Measurements from ENCODE around the gene FBXO9. TPM values are rescaled to one million over a fixed set of nuclear protein-coding genes. Genes with fewer than 3 reads are reported as not detected.

Gene FBXO9
- total and polyA plus RNA-seq, 2 of the 8 experiments (the other 6 are each of a cell fraction or from before 2014, with no cell fraction given): 41.3 to 50.9 TPM

DNA sequence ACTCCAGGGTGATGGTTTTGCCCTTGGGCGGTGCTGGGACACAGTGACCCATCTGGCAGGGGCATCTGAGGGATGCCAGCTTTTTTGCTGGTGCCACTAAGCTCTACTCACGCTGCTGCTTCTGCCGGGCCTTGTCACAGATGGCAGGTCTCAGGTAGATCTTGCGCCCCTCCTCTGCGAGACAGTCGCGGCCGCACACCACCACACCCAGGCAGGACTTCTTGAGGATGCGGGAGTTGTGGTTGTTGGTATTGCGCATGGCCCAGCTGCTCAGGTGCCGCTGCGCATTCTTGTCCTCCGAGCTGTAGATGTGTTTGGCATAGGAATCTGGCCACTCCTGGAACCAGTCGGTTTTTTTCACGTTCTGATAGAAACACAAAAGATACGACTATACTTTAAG, 68.8 kb downstream of the FBXO9 start (continued):
- no peak for TF ChIP-seq ATF3 (IDR thresholded peaks at IDR 0.05; ENCODE audit: insufficient read depth, low read depth, low read length)
- TF ChIP-seq SP1 (IDR thresholded peaks at IDR 0.05; ENCODE audit: low read depth, low read length): no peak
